Activated CD8-positive, alpha-beta memory T cell treated with anti-CD3 and anti-CD28 coated beads, Interleukin-2, amount 50 U/mL, for 1 hour (primary cell): Measurements from ENCODE around the gene TBC1D22A.
"Not testable (repeated sequence)": the region's sequence is repeated elsewhere in the genome, so short reads cannot be mapped to it uniquely, and the experiment has no call there.

Source experiments
- DNase-seq: peaks from one replicate; pipeline ENCODE4 v3.0.0-alpha.2; 2020; ENCODE audit errors: extremely low read depth

The TBC1D22A gene

GRCh38 chr22:47139790-47140119 is 377.3 kb downstream of the TBC1D22A start:
- no peak for DNase-seq

- DNase-seq = not testable (repeated sequence)
These were observed 378.5 kb downstream of the TBC1D22A start for GRCh38 chr22:47140975-47141374.

GRCh38 chr22:47142427-47143046 is 380.1 kb downstream of the TBC1D22A start:
- no peak for DNase-seq

GRCh38 chr22:47143249-47143938 is 380.9 kb downstream of the TBC1D22A start:
- no peak for DNase-seq

- DNase-seq = no peak
These were observed 381.8 kb downstream of the TBC1D22A start for GRCh38 chr22:47144076-47144765.

- DNase-seq = no peak
These were observed 382.5 kb downstream of the TBC1D22A start for GRCh38 chr22:47144791-47145425.

GRCh38 chr22:47145883-47146282 is 383.4 kb downstream of the TBC1D22A start:
- no peak for DNase-seq

GRCh38 chr22:47146391-47146790 is 383.9 kb downstream of the TBC1D22A start:
- DNase-seq = no peak

GRCh38 chr22:47146941-47147340 is 384.5 kb downstream of the TBC1D22A start:
- no peak for DNase-seq

- DNase-seq = no peak
These were observed 385.1 kb downstream of the TBC1D22A start for GRCh38 chr22:47147572-47147971.

GRCh38 chr22:47148510-47148909 is 386.1 kb downstream of the TBC1D22A start:
- no peak for DNase-seq

GRCh38 chr22:47148956-47149728 is 386.7 kb downstream of the TBC1D22A start:
- no peak for DNase-seq

- no peak for DNase-seq
These were observed 387.5 kb downstream of the TBC1D22A start for GRCh38 chr22:47149976-47150375.

GRCh38 chr22:47150426-47150825 is 388.0 kb downstream of the TBC1D22A start:
- DNase-seq = no peak

- DNase-seq = no peak
These were observed 388.6 kb downstream of the TBC1D22A start for GRCh38 chr22:47151064-47151463.

- no peak for DNase-seq
These were observed 389.0 kb downstream of the TBC1D22A start for GRCh38 chr22:47151490-47151889.

GRCh38 chr22:47152236-47152635 is 389.8 kb downstream of the TBC1D22A start:
- DNase-seq = no peak

GRCh38 chr22:47152938-47153337 is 390.5 kb downstream of the TBC1D22A start:
- no peak for DNase-seq

- DNase-seq = no peak
These were observed 391.5 kb downstream of the TBC1D22A start for GRCh38 chr22:47153854-47154525.

- no peak for DNase-seq
These were observed 392.2 kb downstream of the TBC1D22A start for GRCh38 chr22:47154621-47155081.
